ENCODE measurements around the gene UGT1A6. TPM values are rescaled to one million over a fixed set of nuclear protein-coding genes. Genes with fewer than 3 reads are reported as not detected.

Gene UGT1A6
- total and polyA plus RNA-seq, 2 of the 4 experiments (the other 2 are of a cell fraction) = not detected

DNA sequence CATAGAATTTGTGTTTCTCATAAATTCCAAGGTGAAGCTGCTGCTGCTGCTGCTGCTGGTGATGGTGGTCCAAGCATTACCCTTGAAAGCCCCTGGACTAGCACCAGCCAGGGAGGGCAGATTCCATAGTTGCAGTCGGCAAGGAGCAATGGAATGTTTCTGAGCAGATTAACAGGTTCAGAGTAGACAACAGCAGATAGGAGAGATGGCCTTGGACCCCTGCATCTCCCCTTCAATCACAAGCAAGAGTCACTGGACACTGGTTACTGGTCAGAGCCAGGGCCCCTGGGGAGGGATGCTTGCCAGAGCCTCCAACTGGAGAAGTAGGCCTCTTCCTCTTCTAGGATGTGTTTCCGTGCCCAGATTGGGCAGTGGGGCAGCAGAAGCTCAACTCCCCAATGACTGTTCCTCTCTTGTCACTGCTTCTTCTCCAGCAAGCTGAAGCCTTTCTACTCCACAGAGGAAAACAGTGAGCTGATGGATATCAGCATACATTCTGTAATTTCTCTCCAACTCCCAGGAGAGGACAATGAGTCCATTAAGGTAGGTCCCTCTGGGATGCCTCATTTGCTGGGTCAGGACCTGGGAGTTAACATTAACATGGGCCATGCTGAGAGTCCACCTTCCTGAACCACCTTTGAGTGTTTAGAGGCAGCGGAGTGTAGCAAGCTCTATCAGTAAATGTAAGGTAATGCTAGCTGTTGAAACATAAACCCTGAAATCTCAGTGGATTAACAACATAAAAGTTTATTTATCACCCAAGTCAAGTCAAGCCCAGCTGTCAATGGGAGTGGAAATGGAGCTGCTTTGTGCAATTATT is 120.8 kb downstream of the UGT1A6 start:
- intact Hi-C loops (cut with micrococcal nuclease) (no loop called here), dilution Hi-C loops (cut with HindIII; ENCODE audit: low sequenced_read_pairs, unreplicated experiment) (no loop called here), in situ Hi-C loops (cut with MboI; ENCODE audit: low sequenced_read_pairs) (no loop called here)
- Histone ChIP-seq H2BK5ac (ENCODE audit: low read depth, low read length, poor library complexity, severe bottlenecking) (no peak overlapping the region), H3K4me3 (ENCODE audit: insufficient read depth, low read depth, low read length) (no peak overlapping the region), H2AK9ac (replicated peaks; ENCODE audit: low read depth, low read length, poor library complexity) (peak overlapping the region; percentile 49), H3K4ac (ENCODE audit: low read depth, low read length) (no peak overlapping the region), H3K56ac (ENCODE audit: extremely low read depth, insufficient read depth, low read length) (no peak overlapping the region), H4K20me1 (ENCODE audit: insufficient read depth, low read length) (no peaks in the 10 kb centered on the region), H3K9me3 (ENCODE audit: control insufficient read depth, insufficient read depth, low read length) (no peaks in the 10 kb centered on the region), H3K18ac (ENCODE audit: low read depth, low read length) (no peak overlapping the region), H4K8ac (ENCODE audit: low read depth in 2 of 2, low read length in 2 of 2) (no peak overlapping the region), H2AK5ac (ENCODE audit: low read depth, low read length) (no peak overlapping the region), H3K79me1 (ENCODE audit: low read depth in 1 of 2, low read length in 2 of 2) (no peaks in the 10 kb centered on the region), H4K91ac (ENCODE audit: insufficient read depth, low read depth, low read length) (no peak overlapping the region), H3K36me3 (ENCODE audit: control insufficient read depth, insufficient read depth, low read length) (no peaks in the 10 kb centered on the region), H3K9ac (ENCODE audit: low read depth, low read length) (no peak overlapping the region), H4K5ac (ENCODE audit: low read depth, low read length) (no peak overlapping the region), H3K4me2 (ENCODE audit: low read depth, low read length) (no peak overlapping the region), H2BK20ac (ENCODE audit: low read depth, low read length) (no peak overlapping the region), H3K27ac (ENCODE audit: insufficient read depth, low read length) (no peak overlapping the region), H2BK120ac (ENCODE audit: low read depth, low read length) (no peak overlapping the region), H2BK15ac (ENCODE audit: low read depth, low read length) (no peak overlapping the region), H3K23ac (ENCODE audit: low read depth, low read length) (no peak overlapping the region), H3K27me3 (ENCODE audit: control insufficient read depth, insufficient read depth, low read length) (peaks cover 15% of the 10 kb centered on the region), H3K4me1 (ENCODE audit: control insufficient read depth, insufficient read depth, low read length) (no peaks in the 10 kb centered on the region), H3K14ac (replicated peaks; ENCODE audit: low read depth, low read length) (no peak overlapping the region), H3K9me1 (ENCODE audit: insufficient read depth, low read length) (no peaks in the 10 kb centered on the region), H2AFZ (replicated peaks; ENCODE audit: low read length, poor library complexity) (no peak overlapping the region)
- TF ChIP-seq MAFK (IDR thresholded peaks at IDR 0.05; ENCODE audit: low read depth, low read length) = no peak
- no peak for TF ChIP-seq FOS (IDR thresholded peaks at IDR 0.05; ENCODE audit: low read depth, low read length)
- TF ChIP-seq BHLHE40 (IDR thresholded peaks at IDR 0.05; ENCODE audit: low read depth, low read length) = no peak
- TF ChIP-seq RFX5 (IDR thresholded peaks at IDR 0.05; ENCODE audit: low read depth, low read length) = no peak
- no peak for TF ChIP-seq SMC3 (IDR thresholded peaks at IDR 0.05; ENCODE audit: low read depth, low read length)
- TF ChIP-seq, protein P1, sequence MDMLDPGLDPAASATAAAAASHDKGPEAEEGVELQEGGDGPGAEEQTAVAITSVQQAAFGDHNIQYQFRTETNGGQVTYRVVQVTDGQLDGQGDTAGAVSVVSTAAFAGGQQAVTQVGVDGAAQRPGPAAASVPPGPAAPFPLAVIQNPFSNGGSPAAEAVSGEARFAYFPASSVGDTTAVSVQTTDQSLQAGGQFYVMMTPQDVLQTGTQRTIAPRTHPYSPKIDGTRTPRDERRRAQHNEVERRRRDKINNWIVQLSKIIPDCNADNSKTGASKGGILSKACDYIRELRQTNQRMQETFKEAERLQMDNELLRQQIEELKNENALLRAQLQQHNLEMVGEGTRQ (IDR thresholded peaks at IDR 0.05; ENCODE audit: low read depth, low read length) = no peak
- TF ChIP-seq CHD1 (IDR thresholded peaks at IDR 0.05; ENCODE audit: low read depth, low read length) = no peak
- no peak for TF ChIP-seq CEBPB (IDR thresholded peaks at IDR 0.05; ENCODE audit: low read depth, low read length)
- TF ChIP-seq RCOR1 (IDR thresholded peaks at IDR 0.05; ENCODE audit: insufficient replicate concordance, low read length) = no peak
- no peak for TF ChIP-seq MAZ (IDR thresholded peaks at IDR 0.05; ENCODE audit: borderline replicate concordance, low read depth, low read length)
- no peak for TF ChIP-seq MXI1 (IDR thresholded peaks at IDR 0.05; ENCODE audit: borderline replicate concordance, low read depth, low read length)
- no peak for TF ChIP-seq POLR2A (IDR thresholded peaks at IDR 0.05; ENCODE audit: low read depth, low read length)
- TF ChIP-seq, protein P2, sequence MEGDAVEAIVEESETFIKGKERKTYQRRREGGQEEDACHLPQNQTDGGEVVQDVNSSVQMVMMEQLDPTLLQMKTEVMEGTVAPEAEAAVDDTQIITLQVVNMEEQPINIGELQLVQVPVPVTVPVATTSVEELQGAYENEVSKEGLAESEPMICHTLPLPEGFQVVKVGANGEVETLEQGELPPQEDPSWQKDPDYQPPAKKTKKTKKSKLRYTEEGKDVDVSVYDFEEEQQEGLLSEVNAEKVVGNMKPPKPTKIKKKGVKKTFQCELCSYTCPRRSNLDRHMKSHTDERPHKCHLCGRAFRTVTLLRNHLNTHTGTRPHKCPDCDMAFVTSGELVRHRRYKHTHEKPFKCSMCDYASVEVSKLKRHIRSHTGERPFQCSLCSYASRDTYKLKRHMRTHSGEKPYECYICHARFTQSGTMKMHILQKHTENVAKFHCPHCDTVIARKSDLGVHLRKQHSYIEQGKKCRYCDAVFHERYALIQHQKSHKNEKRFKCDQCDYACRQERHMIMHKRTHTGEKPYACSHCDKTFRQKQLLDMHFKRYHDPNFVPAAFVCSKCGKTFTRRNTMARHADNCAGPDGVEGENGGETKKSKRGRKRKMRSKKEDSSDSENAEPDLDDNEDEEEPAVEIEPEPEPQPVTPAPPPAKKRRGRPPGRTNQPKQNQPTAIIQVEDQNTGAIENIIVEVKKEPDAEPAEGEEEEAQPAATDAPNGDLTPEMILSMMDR (conservative IDR thresholded peaks at IDR 0.05; ENCODE audit: low read depth, low read length) = no peak
- no peak for TF ChIP-seq NFE2L2 (IDR thresholded peaks at IDR 0.05; ENCODE audit: low read depth, low read length)
- TF ChIP-seq RAD21 (IDR thresholded peaks at IDR 0.05; ENCODE audit: low read length) = no peak
- TF ChIP-seq, protein P3, sequence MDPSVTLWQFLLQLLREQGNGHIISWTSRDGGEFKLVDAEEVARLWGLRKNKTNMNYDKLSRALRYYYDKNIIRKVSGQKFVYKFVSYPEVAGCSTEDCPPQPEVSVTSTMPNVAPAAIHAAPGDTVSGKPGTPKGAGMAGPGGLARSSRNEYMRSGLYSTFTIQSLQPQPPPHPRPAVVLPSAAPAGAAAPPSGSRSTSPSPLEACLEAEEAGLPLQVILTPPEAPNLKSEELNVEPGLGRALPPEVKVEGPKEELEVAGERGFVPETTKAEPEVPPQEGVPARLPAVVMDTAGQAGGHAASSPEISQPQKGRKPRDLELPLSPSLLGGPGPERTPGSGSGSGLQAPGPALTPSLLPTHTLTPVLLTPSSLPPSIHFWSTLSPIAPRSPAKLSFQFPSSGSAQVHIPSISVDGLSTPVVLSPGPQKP (IDR thresholded peaks at IDR 0.05; ENCODE audit: borderline replicate concordance, low read depth, low read length) = no peak
- ATAC-seq (ENCODE audit: low read depth) (no peak), DNase-seq (no peak)
- WGBS, 2 experiments (ENCODE audit: extremely low coverage in 2 of 2, insufficient read length in 1 of 2) = no CpG with 5 or more reads among the region's 3 CpGs
- CTCF ChIA-PET = no interaction called here
- BruUV-seq (replicated peaks) = no TSS peak
- POLR2A ChIA-PET (ENCODE audit: unreplicated experiment) = no interaction called here

Data from IMR-90 (cell line).